ENCODE measurements around the gene GPR158. TPM values are rescaled to one million over a fixed set of nuclear protein-coding genes. Genes with fewer than 3 reads are reported as not detected.
"Not testable (repeated sequence)": the region's sequence is repeated elsewhere in the genome, so short reads cannot be mapped to it uniquely, and the experiment has no call there.

GPR158 gene
- polyA plus RNA-seq, 3 donors = 0.17 to 0.52 (median 0.20) TPM

DNA sequence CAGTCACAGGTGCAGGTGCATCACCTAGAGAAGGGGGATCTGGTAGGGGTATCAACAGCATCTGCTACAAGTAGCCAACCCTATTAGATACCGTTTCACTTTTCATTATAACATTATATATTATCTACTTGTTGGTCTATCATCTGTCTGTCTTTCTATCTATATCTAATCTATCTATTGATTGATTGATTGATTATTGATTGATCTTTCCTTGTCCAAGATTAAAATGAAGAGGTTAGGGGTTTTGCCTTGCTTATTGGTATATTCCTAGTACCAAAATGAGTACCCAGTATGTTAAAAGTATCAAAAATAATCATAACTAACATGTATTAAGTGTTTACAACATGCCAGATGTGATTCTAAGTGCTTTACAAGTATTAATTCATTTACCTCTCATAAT lies 121.5 kb downstream of the GPR158 start:
- DNase-seq = no peak

DNA sequence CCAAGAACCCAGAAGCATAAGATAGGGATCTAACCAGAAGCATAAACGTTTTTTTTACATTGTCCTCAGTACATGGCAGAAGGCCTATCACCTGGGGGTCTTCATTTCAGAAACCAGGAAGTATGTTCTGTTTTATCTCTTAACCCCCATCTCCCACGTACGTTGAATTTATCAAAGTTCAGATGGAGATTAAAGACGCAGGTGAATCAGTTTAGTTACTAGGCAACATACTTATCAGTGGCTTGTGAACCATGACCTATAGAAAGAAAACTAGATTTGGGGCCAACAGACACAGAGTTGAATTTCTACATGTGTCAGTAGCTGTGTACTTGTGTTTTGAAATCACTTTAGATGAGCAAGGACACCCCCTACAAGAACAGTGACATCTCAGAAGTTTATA lies 122.7 kb downstream of the GPR158 start:
- DNase-seq = no peak

DNA sequence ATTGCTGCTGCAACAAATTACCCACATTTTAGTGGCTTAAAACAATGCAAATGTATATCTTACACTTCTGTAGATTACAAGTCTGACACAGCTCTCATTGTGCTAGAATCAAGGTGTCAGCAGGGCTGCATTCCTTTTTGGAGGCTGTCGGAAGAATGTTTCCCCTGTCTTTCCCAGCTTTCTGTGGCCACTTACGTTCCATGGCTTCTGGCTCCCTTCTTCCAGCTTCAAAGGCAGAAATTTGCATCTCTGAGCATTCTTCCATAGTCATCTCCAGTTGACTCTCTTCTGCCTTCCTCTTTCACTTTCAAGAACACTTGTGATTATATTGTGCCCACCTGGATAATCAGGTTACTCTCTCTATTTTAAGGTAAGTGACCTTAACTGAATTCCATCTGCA lies 125.3 kb downstream of the GPR158 start:
- no peak for DNase-seq

DNA sequence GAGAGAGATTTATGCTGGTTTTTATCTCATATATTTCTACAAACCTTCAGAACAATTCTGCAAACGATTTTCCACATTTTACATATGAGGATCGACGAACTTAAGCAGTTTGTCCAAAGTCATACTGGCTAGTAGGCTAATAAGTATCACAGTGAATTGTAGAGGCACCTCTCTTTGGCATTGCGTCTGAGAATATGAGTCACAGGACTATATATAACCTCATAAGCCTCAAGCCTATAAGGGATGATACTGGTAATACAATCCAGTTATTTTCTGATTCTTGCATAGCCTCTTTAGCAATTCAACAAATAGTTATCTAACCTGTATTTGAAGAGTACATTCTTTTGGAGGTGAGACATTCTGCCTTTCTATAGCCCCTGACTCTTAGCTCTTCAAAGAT lies 129.8 kb downstream of the GPR158 start:
- no peak for DNase-seq

DNA sequence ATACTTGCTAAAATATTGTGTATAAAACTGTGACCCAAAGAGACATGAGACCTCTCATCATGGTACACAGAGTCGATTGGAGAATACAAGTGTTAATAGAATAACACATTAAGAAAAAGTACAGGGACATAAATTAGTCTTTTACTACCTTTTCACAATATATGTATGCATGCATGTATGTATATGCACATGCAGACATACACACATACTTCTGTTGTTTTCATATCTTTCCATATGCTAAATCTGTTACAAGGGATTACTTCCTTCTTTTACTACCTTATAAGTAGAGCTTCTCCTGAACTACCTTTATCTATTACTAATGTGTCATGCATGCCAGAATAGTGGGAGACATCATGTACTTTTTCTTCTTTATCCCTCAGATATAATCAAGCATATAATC lies 131.6 kb downstream of the GPR158 start:
- DNase-seq = no peak

DNA sequence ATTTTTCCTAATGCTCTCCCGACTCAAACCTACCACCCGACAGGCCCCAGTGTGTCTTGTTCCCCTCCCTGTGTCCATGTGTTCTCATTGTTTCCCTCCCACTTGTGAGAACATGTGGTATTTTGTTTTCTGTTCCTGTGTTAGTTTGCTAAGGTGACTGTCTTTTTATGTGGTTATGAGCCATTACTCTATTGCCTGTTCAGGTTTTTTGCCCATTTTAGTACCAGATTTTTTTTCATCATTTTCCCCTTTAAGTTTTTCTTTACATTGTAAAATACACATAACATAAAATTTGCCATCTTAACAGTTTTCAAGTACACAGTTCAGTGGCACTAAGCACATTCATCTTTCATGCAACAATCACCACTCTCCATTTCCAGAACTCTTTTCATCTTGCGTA lies 133.5 kb downstream of the GPR158 start:
- DNase-seq = no peak

DNA sequence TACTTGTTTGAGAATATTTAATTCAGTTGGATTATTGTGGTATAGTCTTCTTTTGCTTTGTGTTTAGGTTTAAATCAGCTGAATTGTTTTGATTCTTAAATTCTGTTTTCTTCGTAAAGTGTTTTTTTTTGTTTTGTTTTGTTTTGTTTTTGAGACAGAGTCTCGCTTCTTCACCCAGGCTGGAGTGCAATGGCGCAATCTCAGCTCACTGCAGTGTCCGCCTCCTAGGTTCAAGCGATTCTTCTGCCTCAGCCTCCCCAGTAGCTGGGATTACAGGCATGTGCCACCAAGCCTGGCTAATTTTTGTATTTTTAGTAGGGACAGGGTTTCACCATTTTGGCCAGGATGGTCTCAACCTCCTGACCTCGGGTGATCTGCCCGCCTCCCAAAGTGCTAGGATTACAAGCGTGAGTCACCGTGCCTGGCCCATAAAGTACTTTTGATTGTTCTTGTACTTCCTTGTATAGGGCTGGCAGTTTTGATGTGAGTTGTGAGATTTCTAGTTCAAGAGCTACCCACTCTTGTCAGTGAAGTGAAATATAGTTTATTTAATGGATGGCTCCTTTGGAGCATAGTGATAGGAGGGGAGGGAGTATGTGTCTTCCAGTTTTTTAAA lies 142.9 kb downstream of the GPR158 start:
- not testable (repeated sequence) for DNase-seq

DNA sequence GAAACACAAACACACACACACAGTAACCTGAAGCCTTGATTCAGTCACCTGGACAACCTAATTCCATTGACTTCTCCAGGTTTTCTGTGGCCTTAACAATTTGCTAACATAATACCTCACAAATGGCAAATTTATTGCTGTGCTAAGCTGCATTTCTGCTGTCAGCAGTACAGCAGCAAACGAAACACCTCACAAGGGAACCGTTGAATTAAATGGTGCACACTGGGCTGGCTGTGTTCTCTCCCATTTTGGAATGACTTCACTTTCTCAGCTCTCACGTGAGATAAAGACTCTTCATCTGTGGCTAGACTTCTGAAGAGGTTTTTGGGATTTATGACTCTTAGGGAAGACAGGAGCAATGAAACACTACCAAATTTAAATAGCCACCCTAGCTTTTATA lies 152.5 kb downstream of the GPR158 start:
- no peak for DNase-seq

DNA sequence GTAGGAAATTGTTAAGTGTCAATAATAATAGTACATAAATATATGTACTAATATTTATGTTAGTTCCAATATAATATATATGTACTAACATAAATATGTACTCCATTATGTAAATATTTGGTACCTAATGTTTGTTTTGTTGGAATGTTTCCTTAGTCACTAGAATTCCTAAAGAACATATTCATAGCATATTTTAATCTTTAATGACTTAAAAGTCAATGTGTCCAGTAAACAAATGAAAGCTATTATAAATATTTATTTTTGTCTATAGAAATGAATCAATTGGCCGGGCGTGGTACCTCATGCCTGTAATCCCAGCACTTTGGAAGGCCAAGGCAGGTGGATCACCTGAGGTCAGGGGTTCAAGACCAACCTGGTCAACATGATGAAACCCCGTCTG lies 153.6 kb downstream of the GPR158 start:
- DNase-seq = no peak

DNA sequence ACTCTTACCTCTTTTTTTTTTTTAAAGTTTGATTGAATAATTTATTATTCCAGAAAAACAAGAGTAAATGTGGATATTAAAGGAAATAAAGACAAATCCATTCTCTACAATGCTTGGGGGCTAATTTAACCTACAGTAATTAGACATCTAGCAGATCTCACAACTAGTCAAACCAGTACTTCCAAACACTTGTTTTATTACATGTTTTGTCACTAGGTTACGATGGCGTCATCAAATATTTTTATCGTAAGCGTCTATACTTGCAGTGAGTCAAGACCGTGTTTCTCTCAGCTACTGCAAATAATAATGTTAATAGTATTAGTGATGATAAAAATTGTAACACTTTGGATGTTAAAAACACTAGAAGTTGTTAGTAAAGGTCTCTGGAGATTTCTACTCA lies 154.8 kb downstream of the GPR158 start:
- DNase-seq = not testable (repeated sequence)

DNA sequence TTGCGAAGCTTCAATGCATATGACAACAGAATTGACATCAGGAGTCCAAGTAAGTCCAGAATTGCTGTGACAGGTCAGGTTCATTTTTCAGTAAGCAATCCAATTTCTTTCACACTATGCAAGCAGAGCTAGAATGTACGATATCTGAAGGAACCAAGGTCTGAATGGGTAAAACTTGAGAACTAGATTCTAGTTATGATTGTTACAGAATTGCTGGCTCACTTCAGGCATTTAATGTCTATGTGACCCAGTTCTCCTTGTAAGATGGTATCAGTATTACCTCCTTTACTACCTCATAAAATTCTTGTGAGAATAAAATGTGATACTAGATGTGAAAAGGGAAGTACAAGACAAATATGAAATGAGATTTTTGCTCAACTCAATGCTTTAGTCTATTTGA lies 159.6 kb downstream of the GPR158 start:
- no peak for DNase-seq

DNA sequence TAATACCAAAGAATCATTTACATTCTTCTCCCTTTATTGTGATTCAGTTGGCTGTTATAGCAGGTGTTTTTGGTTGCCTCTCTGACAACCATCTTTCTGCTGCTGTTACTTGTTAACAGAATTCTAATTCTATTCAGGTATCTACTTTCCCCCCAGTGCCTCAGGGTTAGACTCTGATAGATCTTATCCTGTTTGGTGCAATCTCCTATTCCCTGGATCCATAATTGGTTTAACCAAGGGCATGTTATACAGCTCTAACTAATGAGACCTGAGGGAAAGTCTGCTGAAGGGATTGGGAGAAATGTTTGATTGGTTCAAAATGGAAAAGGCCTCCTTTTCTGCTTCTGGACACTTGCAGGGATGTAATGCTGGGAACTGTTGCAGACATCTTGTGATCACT lies 161.5 kb downstream of the GPR158 start:
- DNase-seq = no peak

DNA sequence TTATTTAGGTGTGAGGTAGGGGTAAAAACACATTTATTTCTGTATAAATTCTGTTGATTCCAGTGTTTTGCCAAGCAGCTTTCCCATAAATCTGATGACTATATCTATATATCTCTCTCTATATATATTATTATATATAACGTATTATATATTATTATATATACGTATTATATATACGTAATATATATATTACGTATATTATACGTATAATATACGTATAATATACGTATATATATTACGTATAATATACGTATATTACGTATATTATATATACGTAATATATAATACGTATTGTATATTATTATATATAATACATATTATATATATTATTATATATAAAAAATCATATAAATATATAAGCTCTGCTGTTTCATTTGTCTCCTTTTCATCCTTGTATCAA lies 163.5 kb downstream of the GPR158 start:
- no peak for DNase-seq

DNA sequence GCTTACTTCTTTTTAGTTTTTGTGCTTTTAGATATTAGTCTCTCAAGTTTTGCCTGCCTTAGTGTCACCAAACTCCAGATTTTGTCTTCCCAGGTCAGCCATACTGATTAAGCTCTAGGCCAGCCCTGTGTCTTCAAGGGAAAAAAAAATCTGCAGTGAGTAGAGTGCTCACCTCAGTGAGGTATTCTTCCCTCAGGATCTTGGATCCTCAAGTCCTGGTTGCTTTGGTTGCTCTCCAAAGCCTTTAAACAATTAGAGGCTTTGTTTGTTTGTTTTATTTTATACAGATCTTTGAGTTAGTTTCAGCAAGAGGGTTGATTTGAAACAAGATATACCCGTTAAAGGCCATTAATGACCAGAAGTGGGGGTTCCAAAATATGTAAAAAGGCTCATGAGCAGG lies 165.2 kb downstream of the GPR158 start:
- no peak for DNase-seq

DNA sequence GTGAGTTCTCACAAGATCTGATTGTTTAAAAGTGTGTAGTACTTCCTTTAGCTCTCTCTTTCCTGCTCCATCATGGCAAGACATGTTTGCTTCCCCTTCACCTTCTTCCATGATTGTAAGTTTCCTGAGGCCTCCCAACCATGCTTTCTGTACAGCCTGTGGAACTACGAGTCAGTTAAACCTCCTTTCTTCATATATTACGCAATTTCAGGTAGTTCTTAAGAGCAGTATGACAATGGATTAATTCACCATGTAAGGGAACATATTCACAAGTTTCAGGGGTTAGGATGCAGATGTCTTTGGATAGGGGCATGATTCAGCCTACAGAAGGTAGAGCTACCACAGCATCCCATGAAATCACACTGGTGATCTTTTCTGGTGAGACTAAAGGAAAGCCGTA lies 174.7 kb downstream of the GPR158 start:
- DNase-seq = no peak

DNA sequence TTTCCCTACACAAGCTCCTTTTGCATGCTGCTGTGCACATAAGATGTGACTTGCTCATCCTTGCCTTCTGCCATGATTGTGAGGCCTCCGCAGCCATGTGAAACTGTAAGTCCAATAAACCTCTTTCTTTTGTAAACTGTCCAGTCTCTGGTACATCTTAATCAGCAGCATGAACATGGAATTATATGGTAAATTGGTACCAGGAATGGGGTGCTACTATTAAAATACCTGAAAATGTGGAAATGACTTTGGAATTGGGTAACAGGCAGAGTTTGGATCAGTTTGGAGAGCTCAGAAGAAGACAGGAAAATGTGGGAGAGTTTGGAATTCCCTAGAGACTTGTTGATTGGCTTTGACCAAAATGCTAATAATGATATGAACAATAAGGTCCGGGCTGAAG lies 181.8 kb downstream of the GPR158 start:
- DNase-seq = no peak

DNA sequence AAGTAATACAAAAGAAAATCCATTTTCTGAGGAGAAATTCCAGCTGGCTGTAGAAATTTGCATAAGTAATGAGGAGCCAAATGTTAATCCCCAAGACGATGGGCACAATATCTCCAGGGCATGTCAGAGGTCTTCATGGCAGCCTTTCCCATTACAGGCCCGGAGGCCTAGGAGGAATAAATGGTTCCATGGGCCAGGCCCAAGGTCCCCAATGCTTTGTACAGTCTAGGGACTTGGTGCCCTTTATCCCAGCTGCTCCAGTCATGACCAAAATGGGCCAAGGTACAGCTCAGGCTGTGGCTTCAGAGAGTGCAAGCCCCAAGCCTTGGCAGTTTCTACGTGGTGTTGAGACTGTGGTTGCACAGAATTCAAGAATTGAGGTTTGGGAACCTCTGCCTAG lies 182.5 kb downstream of the GPR158 start:
- DNase-seq = no peak

DNA sequence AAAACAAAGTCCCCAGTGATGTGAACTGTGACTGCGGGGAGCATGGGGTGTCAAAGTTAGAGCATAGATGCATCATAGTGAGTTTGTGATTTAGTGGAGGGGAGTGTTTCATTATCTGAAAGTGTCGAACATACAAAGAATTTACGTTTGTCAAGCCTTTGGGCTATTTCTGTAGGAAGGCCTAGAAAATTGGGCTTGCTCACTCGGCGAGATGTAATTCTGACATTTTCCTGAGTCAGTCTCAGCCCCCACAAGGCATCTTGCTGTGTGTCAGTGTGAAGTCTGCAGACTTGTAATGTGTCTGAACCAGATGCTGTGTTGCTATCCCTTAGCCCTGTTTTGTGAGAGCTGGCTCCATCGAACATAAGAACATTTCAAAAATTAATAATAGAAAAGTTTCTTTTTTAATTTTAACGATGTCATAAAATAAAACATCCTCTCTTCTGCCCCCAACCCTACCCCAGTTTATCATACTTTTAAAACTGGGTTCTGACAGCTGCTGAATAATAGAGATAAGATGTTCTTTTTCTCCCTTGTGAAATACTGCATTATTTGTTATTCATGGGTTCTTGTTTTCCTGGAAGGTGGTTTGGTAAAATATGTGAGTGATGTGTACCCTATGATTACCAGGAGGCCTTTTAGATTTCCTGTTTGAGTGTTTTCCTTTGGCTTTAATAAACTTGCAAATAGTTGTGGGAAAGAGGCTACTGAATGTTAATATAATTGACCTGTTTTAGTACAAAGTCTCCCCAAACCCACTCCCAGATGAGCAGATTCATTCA lies 207.4 kb downstream of the GPR158 start:
- no peak for DNase-seq

DNA sequence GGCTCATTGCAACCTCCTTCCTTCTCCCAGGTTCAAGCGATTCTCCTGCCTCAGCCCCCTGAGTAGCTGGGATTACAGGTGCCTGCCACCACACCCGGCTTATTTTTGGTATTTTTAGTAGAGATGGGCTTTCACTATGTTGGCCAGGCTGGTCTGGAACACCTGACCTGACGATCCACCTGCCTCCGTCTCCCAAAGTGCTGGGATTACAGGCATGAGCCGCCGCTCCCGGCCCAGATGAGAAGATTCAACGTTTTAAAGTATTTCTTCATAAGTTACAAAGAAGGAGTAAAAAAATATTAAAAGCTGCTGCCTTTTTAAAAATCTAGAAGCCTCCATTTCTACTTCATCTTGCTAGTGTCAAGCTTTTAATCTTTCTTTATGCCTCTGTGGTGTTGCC lies 208.1 kb downstream of the GPR158 start:
- DNase-seq = not testable (repeated sequence)

DNA sequence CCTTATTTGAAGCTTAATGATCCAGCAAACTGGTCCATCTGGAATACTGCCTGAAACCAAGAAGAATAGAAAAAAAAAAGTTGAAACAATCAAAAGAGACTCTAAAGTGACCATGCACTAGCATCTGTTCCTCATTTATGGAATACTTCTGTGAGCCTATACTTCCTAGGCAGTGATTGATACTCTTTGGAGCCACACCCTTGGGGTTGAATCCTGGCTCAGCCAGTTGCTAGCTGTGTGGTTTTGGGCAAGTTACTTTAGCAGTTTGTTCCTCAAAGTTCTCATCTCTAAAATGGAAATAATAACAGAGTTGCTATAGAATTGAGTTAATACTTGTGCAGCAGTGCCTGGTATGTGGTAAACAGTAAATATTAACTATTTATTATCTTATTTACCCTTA lies 208.9 kb downstream of the GPR158 start:
- no peak for DNase-seq

DNA sequence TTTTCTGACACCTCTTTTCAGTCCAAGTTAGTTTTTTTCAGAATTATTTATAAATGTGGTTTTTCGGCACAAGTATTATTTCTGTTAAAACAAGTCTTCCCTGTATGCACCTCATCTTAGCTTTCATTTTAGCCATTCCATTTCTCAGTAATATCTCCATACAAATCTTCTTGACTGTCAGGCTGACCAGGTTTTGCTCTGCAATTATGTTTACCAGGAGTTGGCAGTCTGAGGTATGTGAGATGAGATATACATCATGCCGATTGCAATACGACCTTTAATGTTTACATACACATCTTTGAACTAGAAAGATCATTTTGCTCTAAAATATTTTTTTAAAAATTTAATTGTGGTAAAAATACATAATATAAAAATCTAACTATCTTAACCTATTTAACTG lies 209.8 kb downstream of the GPR158 start:
- DNase-seq = no peak

DNA sequence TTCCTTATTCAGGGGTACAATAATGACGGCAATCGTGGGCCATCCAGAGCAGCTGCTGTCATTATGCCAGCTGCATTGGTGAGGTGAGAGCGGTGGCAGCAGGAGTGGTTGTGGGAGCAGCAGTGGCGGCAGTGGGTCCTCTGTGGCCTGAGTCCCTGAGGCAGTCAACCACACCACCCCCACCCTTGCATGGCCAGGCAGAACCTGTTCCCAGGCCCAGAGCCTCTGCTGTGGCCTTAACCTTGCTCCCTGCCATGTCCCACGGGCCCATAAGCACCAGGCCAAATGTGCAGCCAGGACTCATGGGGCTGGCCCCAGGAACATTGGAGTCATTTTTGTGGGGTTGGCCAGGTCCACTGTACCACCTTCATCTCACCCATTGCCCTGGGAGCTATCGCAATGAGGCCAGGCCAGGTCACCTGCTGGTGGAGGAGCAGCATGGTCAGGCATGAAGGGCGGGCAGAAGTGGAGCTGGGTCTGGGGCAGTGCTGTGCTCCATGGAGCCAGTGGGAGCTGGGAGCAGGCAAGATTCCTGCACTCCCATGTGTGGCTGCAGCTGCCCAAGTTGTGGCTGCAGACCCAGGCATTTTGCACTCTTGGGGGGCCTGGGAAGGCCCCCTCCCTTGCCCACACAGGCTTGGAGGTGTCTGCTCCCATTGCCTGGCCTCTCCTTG lies 213.5 kb downstream of the GPR158 start:
- no peak for DNase-seq

DNA sequence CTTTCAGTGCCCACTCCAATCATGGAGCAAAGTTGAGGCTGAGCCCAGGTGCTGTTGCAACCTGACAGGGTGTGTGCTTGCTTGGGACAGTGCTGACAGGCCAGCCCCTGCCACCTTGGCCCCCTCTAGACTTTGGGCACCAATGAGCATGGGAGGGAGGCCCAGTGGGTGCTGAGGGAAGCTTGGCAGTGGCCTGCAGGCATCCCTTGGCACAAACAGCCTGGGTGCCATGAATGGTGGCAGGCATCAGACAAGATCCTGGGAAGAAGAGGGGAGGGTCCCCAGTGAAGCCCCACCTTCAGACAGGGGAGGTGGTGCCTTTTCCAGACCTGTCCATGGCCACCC lies 214.0 kb downstream of the GPR158 start:
- no peak for DNase-seq

DNA sequence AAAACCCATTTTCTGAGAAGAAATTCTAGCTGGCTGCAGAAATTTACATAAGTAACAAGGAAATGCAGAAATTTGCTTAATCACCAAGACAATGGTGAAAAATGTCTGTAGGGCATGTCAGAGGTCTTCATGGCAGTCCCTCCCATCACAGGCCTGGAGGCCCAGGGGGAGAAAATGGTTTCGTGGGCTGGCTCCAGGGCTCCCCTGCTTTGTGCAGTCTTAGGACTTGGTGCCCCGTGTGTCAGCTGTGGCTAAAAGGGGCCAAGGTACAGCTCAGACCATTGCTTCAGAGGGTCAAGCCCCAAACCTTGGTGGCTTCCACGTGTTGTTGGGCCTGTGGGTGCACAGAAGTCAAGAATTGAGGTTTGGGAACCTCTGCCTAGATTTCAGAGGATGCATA lies 215.9 kb downstream of the GPR158 start:
- DNase-seq = no peak
